OCI-LY1 (cell line): ENCODE measurements around the gene TPM2.

ENCODE experiments used
- EZH2 ChIP-seq: fragments of 200-600 bp; sonication (generic), shearing (Covaris generic); IDR thresholded peaks from 2 replicates; pipeline ENCODE4 v1.8.0; 2017; ENCODE audit warnings: borderline replicate concordance, mixed run types, mild to moderate bottlenecking, antibody characterized with exemption, low read length, moderate library complexity, mixed read lengths
- TF ChIP-seq, protein P1 (sequence below): fragments of 200-600 bp; sonication (generic), shearing (Covaris generic); IDR thresholded peaks from 2 replicates; pipeline ENCODE4 v1.5.1; 2017; ENCODE audit warnings: mild to moderate bottlenecking, antibody characterized with exemption, low read length, moderate library complexity, mixed read lengths

- TF ChIP-seq, protein P1, sequence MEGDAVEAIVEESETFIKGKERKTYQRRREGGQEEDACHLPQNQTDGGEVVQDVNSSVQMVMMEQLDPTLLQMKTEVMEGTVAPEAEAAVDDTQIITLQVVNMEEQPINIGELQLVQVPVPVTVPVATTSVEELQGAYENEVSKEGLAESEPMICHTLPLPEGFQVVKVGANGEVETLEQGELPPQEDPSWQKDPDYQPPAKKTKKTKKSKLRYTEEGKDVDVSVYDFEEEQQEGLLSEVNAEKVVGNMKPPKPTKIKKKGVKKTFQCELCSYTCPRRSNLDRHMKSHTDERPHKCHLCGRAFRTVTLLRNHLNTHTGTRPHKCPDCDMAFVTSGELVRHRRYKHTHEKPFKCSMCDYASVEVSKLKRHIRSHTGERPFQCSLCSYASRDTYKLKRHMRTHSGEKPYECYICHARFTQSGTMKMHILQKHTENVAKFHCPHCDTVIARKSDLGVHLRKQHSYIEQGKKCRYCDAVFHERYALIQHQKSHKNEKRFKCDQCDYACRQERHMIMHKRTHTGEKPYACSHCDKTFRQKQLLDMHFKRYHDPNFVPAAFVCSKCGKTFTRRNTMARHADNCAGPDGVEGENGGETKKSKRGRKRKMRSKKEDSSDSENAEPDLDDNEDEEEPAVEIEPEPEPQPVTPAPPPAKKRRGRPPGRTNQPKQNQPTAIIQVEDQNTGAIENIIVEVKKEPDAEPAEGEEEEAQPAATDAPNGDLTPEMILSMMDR: no peak
- TF ChIP-seq EZH2: no peak
Observed at GRCh38 chr9:35708146-35708545, 18.4 kb upstream of the TPM2 start.
